ENCODE data around the gene C19orf85.
"Not testable (repeated sequence)": the region's sequence is repeated elsewhere in the genome, so short reads cannot be mapped to it uniquely, and the experiment has no call there.

The C19orf85 gene

DNA sequence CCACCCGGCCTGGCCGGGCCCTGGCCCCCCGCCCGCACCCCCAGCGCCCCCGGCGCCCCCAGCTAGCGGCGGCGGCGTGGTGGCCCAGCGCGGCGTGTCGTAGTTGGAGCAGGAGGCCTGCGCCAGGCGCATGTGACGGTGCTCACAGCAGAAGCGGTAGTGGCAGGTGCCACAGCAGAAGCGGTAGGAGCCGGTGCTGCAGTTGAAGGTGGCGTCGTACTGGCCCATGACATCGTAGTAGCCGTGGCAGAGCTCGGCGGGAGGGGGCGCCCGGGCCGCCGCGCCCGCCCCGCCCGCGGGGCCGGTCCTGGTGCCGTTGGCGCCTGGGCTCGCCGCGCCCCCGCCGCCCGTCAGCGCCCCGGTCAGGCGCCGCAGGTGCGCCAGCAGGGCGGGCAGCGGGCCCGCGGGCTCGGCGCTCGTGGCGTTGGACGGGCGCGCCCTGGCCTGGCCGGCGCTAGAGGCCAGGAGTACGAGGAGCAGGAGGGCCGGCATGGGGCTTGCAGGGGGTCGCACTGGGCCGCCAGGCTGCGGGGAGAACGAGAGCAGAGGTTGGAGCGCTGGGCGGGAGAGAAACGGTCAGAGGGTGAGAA is 22.1 kb downstream of the C19orf85 start:
- DNase-seq (ENCODE audit: low read depth in 1 of 2, low spot score in 1 of 2): no peak

DNA sequence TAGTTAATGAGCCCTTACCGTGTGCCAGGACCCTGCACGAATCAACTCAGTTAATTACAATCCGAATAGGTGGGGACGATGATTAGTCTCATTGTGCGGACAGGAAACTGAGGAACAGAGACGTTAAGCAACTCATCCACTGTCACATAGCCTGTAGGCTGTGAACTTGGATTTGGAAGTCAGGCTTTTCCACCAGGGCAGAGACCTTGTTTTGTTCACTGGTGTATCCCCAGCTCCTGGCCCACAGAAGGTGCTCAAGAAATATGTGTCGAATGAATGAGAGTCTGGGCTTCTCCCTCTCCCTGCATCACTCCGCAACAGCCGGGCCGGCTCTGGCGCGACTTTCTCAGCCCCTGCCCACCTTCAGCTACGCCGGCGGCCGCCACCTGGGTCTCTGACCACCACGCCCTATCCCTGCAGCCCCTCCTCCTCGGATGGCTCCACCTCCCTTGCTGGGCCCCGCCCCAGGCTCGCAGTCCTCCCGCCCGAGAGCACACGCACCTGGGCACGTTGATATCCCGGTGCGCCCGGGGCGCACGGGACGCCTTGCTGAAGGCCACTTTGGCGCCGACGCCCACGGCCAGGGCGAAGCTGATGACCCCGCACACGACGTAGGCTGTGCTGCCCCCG is 22.7 kb downstream of the C19orf85 start:
- DNase-seq (ENCODE audit: low read depth in 1 of 2, low spot score in 1 of 2): no peak

DNA sequence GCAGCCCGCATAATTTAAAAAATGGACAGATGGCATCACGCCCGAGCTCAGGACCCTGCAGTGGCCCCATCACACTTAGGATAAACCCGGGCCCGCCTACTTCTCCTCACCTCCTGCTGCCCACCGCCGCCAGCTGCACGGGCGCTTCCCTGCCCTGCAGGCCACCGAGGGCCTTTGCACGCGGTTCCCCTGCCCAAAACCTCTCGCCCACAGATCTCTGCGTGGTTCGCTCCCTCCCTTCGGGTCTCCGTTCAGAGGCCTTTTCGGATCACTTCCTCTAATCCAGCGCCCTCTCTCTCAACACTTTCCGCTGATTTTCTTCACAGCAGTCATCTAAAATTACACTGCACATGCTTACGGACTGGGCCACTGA is 23.2 kb downstream of the C19orf85 start:
- DNase-seq (ENCODE audit: low read depth in 1 of 2, low spot score in 1 of 2): no peak

DNA sequence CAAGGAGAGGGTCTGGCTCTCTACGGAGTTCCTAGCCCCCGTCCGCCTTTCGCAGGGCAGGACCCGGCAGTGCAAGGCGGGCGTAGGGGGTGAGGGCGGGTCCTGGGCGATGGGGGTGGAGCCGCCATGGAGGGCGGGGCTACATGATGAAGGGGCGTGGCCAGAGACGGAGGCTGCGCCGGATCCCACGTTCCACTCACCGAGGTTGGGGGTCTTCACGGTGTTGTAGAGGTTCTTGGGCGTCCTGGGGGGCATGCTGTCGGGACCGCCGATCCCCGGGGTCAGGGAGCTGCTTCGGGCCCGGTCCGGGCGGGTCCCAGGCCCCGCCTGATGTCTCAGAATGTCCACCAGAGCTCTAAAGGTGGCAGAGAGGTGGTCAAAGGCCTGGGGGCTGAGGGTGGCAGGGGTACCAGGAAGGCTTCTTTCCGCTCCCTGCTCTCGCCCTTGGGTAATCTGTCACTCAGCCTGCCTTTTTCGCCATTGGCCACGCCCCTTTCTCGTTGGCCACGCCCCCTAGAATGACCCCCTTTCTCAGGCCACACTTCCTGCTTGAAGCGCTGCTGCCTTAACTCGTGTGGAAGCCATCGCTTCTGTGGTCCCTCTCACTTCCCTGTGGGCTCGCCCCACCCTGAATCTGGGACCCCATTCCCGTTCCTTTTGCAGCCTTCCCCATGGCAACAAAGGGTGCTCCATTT is 24.0 kb downstream of the C19orf85 start:
- DNase-seq (ENCODE audit: low read depth in 1 of 2, low spot score in 1 of 2): no peak

DNA sequence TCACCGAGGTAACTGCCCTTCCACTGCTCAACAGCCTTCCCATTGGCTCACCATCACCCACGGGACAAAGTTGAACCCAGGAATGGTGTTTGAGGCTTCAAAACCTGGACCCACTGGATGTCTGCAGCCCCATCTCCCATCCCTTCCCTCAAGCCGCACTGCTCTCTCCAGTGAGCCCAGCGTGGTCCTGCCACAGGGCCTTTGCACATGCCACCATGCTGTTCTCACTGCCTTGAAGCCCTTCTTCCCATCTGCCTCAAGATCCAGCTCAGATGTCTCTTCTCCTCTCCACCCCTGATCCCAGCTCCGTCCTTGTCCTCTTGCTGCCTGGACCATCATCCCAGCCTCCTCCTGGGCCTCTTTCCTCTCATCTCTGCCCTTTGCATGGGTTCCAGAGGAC is 25.5 kb downstream of the C19orf85 start:
- DNase-seq (ENCODE audit: low read depth in 1 of 2, low spot score in 1 of 2): no peak

DNA sequence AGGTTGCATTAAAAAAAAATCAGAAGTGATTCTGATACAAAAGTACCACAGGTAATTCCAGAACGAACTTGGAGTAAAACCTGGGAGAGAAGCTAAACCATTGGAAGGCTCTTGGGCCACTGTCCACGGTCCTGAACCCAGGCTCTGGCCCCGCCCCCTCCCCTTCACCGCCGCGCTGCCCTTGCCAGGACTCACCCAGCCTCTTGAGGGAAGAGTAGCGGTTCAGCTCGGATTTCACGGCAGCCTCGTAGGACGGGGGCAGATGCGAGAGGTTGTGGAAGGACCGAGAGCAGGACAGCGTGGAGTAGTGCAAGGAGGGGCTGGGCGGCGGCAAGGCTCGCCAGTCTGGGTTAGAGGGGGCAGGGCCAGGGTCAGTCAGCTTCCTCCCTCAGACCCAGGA is 27.1 kb downstream of the C19orf85 start:
- DNase-seq (ENCODE audit: low read depth in 1 of 2, low spot score in 1 of 2): no peak

DNA sequence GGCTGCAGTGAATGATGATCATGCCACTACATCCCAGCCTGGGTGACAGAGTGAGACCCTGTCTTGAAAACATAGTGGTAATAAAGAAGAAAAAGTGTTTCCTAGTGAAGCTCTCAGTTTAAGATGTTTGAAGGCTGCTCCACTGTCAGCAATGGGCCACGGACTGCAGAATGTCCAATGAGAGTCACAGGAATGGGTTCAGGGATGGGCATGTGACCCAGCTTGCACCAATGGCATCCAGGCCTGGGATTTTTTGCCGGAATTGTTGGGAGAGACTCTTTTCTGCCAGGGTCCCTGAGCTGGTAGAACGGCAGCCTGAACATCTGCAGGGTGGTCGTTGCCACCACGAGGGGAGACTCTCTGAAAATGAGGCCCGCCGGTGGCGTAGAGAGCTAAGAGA is 27.7 kb downstream of the C19orf85 start:
- DNase-seq (ENCODE audit: low read depth in 1 of 2, low spot score in 1 of 2): no peak

DNA sequence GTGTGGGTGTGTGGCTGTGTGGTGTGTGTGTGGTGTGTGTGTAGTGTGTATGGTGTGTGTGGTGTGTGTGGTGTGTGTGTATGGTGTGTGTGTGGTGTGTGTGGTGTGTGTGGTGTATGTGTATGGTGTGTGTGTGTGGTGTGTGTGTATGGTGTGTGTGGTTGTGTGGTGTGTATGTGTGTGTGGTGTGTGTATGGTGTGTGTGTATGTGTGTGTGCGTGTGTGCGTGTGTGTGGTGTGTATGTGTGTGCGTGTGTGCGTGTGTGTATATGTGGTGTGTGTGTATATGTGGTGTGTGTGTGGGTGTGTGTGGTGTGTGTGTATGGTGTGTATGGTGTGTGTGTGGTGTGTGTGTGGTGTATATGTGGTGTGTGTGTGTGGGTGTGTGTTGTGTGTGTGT is 29.5 kb downstream of the C19orf85 start:
- DNase-seq (ENCODE audit: low read depth in 1 of 2, low spot score in 1 of 2): no peak

DNA sequence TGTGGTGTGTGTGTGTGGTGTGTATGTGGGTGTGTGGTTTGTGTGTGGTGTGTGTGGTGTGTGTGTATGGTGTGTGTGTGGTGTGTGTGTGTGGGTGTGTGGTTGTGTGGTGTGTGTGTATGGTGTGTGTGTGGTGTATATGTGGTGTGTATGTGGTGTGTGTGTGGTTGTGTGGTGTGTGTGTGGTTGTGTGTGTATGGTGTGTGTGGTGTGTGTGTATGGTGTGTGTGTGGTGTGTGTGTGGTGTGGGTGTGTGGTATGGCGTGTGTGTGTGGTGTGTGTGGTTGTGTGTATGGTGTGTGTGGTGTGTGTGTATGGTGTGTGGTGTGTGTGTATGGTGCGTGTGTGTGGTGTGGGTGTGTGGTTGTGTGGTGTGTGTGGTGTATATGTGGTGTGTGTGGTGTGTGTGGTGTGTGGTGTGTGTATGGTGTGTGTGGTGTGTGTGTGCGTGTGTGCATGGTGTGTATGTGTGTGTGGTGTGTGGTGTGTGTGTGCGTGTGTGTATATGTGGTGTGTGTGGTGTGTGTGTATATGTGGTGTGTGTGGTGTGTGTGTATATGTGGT is 30.1 kb downstream of the C19orf85 start:
- DNase-seq (ENCODE audit: low read depth in 1 of 2, low spot score in 1 of 2): no peak

DNA sequence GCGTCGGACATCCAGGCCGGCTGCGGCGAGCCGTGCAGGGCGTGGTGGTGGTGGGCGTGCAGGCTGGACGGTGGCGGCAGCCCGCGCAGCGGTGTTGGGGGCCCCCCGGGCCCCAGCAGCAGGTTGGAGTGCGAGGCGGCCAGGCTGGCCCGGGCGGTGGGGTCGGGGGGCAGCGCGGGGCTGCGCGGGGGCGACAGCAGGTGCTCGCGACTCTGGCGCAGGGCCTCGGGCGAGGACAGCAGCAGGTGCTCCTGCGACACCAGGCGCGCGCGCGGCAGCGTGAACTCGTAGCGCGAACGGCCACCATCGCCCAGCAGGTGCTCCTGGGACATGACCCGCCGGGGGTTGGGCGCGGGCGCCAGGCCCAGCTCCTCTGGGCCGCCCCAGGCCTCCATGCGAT is 31.3 kb downstream of the C19orf85 start:
- no peak for DNase-seq (ENCODE audit: low read depth in 1 of 2, low spot score in 1 of 2)

DNA sequence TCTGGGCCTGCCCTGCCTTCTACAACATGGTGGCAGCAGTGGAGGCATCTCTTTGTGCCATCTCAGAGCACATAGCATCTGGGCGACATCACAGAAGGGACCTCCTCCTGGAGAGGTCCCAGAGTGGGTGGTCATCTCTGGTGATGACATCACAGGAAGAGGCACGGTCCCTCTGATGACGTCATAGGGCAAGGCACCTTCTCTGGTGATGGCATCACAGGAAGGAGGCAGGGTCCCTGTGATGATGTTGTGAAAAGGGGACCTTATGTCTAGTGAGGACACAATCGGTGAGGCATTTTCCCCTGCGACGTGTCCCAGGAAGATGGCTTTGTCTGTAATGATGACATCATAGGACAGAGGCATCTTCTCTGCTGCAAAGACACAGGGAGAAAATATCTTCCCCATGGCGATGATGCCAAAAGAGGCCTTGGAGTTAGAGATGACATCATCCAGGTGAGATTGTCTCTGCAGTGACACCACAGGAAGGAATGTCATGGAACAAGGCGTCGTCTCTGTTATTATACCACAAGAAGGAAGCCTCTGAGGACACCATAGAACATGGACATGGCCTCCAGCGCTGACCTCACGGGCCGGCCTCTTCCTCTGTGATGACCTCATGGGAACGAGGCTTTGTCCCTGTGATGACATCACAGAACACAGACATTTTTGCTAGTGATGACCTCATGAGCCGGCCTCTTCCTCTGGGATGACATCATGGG is 32.2 kb downstream of the C19orf85 start:
- no peak for DNase-seq (ENCODE audit: low read depth in 1 of 2, low spot score in 1 of 2)

DNA sequence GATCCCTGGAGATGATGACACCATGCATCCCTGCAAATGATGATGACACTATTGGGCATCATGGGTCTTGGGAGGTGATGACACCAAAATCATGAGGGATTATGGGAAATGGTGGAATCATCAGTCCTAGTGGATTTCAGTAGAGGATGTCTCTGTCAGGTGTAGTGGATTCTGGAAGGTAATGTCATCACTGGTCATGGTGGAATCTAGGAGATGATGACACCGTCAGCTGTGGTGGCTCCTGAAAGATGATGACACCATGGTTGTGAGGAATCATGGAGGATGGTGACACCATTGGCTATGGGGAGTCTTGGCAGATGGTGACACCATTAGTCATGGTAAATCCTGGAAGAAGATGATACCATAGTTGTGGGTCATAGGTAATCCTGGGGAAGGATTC is 33.4 kb downstream of the C19orf85 start:
- no peak for DNase-seq (ENCODE audit: low read depth in 1 of 2, low spot score in 1 of 2)

DNA sequence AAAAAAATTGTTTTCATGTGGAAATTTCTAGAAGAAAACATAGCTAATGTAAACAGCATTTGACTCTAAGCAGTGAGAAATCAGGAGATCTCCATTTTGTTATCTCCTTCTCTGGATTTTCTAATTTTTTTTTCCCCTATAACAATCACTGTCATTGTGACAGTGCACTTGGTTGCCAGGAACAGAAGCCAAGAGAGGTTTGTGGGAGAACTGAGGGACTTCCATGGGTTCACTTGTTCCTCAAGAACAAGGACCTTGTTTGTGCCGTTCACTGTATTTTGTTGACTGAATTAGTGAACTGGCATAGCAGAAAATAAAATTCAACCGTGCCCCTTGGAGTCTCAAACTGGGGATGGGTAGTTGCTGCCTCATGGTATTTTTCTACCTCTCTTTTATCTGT is 38.5 kb downstream of the C19orf85 start:
- no peak for DNase-seq (ENCODE audit: low read depth in 1 of 2, low spot score in 1 of 2)

DNA sequence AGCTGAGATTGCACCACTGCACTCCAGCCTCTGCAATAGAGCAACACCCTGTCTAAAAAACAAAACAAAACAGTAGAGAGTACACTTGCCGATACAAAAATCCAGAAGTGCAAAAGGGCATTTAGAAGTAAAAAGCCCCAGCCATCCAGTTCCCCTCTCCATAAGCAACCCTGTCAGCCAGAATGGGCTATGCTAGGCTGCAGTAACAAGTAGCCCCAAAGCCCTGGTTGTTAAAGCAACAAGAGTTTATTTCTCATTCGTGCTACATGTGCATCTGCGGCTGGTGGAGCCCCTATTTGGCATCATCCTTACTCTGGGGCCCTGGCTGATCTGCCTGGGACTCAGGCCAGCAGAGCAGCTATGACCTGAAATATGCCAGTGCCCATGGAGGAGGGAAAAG is 40.0 kb downstream of the C19orf85 start:
- no peak for DNase-seq (ENCODE audit: low read depth in 1 of 2, low spot score in 1 of 2)

DNA sequence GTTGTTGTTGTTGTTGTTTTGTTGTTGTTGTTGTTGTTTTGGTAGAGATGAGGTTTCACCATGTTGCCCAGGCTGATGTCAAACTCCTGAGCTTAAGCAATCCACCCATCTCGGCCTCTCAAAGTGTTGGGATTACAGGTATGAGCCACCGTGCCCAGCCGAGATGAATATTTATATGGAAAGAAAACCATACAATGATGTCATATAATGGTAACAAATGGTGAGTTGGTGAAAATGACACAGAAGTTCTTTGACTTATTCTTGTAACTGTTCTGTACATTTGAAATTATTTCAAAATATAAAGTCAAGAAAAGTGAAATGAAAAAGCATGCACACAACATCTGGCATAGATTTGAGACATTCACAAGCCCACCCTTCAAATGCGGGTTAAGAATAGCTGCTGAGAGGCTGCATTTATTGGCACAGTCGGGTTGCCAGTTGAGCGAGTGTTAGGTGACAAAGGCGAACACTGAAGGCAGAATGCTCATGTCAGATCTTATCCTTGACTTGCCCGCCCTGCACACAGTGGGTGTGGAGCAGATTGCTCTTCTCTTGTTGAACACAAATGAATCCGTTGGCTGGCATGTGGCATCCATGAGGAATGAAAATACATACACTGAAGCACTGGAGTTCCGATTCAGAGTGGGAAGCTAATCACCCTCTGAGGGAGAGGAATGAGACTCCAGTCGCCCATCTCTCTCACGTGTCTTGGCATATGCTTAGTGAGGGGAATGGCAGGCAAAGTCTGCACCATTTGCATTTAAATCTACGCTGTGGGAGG is 41.1 kb downstream of the C19orf85 start:
- DNase-seq (ENCODE audit: low read depth in 1 of 2, low spot score in 1 of 2): no peak

DNA sequence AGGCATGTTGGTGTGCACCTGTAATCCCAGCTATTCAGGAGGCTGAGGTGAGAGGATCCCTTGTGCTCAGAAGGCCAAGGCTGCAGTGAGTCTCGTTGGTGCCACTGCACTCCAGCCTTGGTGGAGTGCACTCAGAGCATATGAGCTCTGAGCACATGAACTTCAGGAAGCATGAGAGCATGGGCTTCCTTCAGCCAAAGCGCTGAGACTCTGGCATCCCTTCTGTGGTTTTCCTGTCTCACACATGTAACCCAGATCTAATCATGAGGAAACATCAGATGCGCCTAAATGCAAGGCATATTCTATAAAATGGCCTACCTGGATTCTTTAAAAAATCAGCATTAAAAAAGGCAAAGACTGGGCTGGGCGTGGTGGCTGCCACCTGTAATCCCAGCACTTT is 43.3 kb downstream of the C19orf85 start:
- not testable (repeated sequence) for DNase-seq (ENCODE audit: low read depth in 1 of 2, low spot score in 1 of 2)

DNA sequence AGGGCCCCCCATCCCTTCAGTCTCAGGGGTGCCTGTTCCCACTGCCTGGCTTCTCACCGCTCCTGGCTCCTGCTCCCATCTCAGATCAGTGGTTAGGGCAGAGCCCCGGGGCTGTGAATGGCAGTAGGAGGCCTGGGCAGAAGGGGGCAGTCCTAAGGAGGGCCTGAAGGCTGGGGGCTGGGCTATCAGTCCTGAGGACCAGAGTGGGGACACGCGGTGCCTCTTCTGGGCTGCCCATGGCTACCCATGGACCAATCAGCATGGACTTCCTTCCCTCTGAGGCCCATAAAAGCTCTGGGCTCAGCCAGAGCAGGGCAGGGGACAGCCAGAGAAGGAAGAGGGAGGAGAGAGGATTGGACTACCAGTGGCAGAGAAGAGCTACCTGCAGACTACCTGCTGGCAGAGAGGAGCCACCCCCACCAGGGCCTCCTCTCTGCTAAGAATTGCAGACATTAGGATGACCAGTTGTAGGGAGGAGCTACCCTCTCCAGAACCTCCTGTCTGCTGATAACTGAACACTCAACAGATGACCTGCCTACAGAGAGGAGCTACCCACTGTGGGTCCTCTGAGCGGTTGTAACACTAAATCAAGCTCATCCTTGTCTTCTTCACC is 44.8 kb downstream of the C19orf85 start:
- DNase-seq (ENCODE audit: low read depth in 1 of 2, low spot score in 1 of 2): no peak

DNA sequence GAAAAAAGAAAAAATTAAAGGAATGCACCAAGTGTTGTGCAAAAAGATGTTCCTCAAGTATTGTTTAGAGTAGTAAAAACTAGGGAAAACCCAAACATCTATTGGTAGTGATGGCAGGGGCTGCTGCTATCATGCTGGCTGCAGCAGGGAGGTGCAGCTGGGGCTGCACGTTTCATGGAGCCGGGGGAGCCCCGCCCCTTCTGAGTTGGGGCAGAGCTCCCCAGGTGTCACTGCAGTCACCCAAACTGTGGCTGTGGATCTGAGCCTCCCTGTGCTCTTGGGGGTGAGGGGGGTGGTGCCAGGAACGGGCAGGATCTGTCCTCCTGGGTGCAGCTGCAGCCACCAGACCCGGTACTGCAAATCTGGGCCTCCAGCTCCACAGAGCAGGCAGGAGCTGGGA is 45.4 kb downstream of the C19orf85 start:
- DNase-seq (ENCODE audit: low read depth in 1 of 2, low spot score in 1 of 2): no peak

DNA sequence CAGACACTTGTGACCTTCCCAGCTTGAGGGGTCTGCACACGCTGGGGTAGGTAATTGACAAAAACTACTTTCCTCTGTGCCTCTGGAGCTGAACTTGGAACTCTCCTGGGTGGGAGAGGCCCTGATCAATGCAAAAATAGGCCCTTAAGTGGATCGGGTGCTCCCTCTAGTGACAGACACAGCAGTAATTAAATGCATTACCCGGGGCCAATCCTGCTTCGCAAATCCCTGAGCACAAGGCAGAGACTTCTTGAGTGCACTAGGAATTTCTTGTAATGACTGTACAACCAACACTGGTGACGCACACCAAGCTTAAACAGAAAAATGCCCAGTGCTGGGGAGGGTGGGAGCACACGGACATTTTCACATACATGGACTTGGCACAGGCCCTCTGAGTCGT is 46.4 kb downstream of the C19orf85 start:
- no peak for DNase-seq (ENCODE audit: low read depth in 1 of 2, low spot score in 1 of 2)

All from stimulated activated CD4-positive, alpha-beta T cell treated with anti-CD3 and anti-CD28 coated beads, Interleukin-15, amount 100 ng/mL, for 1 hour (primary cell).